ENCODE measurements around the gene FGD5. TPM values are rescaled to one million over a fixed set of nuclear protein-coding genes. Genes with fewer than 3 reads are reported as not detected.

Gene FGD5
- total RNA-seq, 3 donors from 2014 or later, result 0.13 to 0.25 TPM; not detected in 1

DNA sequence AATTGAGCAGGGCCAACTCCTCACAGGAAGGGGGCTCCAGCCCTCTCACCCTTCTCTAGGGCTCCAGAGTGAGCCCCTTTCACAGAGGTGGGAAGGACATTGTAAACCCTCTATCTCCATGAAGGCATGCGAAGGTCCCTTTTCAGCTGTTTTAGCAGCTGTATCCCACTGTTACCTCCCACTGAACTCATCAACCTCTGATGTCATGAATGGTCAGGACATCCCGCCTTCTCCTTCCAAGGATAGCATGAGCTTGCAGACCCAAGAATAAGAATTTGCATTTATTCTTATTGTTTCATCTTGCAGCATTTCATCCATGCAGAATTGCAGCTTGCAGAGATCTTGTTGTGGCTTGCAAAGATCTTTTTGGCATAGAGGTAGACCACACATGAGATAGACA is 24.3 kb upstream of the FGD5 start:
- no peak for ATAC-seq
- no peaks in the 10 kb centered on the region for H3K36me3 Mint-ChIP-seq (ENCODE audit: insufficient read depth)
- no peaks in the 10 kb centered on the region for H3K4me1 Mint-ChIP-seq (ENCODE audit: low read depth)
- peaks cover 12% of the 10 kb centered on the region for H3K27me3 Mint-ChIP-seq (ENCODE audit: low read depth)
- DNase-seq, result no peak
- no peaks in the 10 kb centered on the region for H3K9me3 Mint-ChIP-seq
- no peak overlapping the region for H3K4me3 Mint-ChIP-seq

DNA sequence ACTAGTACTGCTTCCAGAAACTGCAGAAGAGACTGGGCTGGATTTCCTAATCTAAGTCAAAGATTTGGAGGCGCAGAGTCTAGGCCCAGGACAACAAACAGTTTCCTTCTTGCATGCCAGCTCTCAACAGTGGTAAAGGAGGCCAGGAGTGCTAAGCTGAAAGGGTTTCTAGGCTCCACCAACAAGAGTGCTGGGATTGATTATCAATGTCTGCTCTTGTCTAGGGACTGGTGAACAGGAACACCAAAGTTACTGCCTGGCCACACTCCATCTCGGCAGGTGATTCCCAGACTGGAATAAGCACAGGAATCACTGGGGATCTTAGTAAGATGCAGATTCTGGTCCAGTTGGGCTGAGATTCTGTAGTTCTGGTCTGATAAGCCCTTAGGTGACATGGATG is 22.8 kb upstream of the FGD5 start:
- H3K4me1 Mint-ChIP-seq (ENCODE audit: low read depth), result no peaks in the 10 kb centered on the region
- DNase-seq, result no peak
- no peaks in the 10 kb centered on the region for H3K9me3 Mint-ChIP-seq
- ATAC-seq, result no peak
- H3K4me3 Mint-ChIP-seq, result no peak overlapping the region
- H3K27me3 Mint-ChIP-seq (ENCODE audit: low read depth), result peaks cover 6% of the 10 kb centered on the region
- H3K36me3 Mint-ChIP-seq (ENCODE audit: insufficient read depth), result no peaks in the 10 kb centered on the region

GRCh38 chr3:14796403-14797077 is 22.2 kb upstream of the FGD5 start:
- H3K4me1 Mint-ChIP-seq (ENCODE audit: low read depth), result no peaks in the 10 kb centered on the region
- H3K4me3 Mint-ChIP-seq, result no peak overlapping the region
- ATAC-seq (no peak), DNase-seq (no peak)
- no peaks in the 10 kb centered on the region for H3K36me3 Mint-ChIP-seq (ENCODE audit: insufficient read depth)
- H3K27me3 Mint-ChIP-seq (ENCODE audit: low read depth), result peaks cover under 1% of the 10 kb centered on the region
- H3K9me3 Mint-ChIP-seq, result no peaks in the 10 kb centered on the region

- H3K27me3 Mint-ChIP-seq (ENCODE audit: low read depth), result no peaks in the 10 kb centered on the region
- ATAC-seq, result no peak
- DNase-seq, result no peak
- no peaks in the 10 kb centered on the region for H3K9me3 Mint-ChIP-seq
- no peaks in the 10 kb centered on the region for H3K4me1 Mint-ChIP-seq (ENCODE audit: low read depth)
- no peaks in the 10 kb centered on the region for H3K36me3 Mint-ChIP-seq (ENCODE audit: insufficient read depth)
- H3K4me3 Mint-ChIP-seq, result no peak overlapping the region
Measured at GRCh38 chr3:14797731-14798130, 21.0 kb upstream of the FGD5 start.

DNA sequence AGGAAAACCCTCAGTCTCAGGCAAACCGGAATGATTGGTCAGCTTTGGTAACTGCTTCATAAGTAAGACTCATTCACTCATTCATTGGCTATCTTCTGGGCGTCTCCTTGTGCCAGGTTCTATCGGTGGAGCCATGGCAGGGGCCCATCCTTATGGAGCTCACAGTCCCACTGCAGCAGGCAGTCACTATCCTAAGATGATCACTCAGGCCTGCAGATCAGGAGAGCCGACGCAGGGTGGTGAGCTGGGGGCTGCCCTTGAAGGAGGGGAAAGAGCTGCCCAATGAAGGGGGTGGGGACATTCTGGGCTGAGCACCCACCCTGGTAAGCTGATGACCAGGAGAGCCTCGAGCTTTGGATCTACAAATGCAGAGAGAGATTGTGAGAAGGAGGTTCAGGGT is 20.5 kb upstream of the FGD5 start:
- Mint-ChIP-seq H3K4me3 (no peak overlapping the region), H3K36me3 (ENCODE audit: insufficient read depth) (no peaks in the 10 kb centered on the region), H3K4me1 (ENCODE audit: low read depth) (no peaks in the 10 kb centered on the region), H3K27me3 (ENCODE audit: low read depth) (no peaks in the 10 kb centered on the region), H3K9me3 (no peaks in the 10 kb centered on the region)
- ATAC-seq (no peak), DNase-seq (no peak)

DNA sequence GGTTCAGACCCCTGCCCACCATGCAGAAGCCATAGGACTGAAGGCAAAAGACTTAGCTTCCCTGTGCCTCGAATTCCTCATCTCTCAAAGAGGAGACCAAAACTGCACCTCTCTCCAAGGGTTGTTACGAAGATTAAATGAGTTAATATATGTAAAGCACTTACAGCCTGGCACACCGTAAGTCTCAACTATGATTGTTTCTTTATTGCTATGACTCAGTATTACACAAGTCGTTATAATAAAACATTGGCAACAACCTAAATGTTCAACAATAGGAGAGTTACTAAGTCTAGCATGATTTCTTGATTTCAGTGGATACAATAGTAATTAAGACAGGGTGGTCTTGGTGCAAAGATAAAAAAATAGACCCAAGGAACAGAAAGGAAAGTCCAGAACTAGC is 19.6 kb upstream of the FGD5 start:
- Mint-ChIP-seq H3K9me3 (no peaks in the 10 kb centered on the region), H3K4me3 (no peak overlapping the region), H3K4me1 (ENCODE audit: low read depth) (no peaks in the 10 kb centered on the region), H3K36me3 (ENCODE audit: insufficient read depth) (no peaks in the 10 kb centered on the region), H3K27me3 (ENCODE audit: low read depth) (peaks cover 3% of the 10 kb centered on the region)
- ATAC-seq, result no peak
- no peak for DNase-seq

DNA sequence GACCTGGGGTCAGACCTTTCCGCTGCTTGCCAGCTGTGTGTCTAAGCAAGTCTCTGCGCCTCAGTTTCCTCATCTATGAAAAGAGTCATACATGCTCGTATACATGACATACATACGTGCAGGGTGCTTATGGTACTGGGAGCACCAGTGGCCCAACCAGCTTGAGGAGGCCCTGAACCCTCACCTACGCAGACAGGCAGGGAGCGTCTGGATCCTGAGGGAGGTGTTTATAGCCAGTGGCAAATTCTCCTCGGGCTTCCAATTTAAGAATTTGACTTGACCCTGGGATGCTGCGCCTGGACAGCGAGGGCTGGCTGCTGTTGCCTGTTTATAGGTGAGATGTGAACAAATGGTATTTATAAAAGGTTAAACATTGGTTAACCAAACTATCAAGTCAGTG is 17.7 kb upstream of the FGD5 start:
- no peak for ATAC-seq
- Mint-ChIP-seq H3K36me3 (ENCODE audit: insufficient read depth) (no peaks in the 10 kb centered on the region), H3K27me3 (ENCODE audit: low read depth) (peaks cover 11% of the 10 kb centered on the region), H3K4me3 (no peak overlapping the region), H3K4me1 (ENCODE audit: low read depth) (peaks cover 6% of the 10 kb centered on the region), H3K9me3 (no peaks in the 10 kb centered on the region)
- no peak for DNase-seq

GRCh38 chr3:14801668-14802380 is 16.9 kb upstream of the FGD5 start:
- Mint-ChIP-seq H3K4me3 (no peak overlapping the region), H3K9me3 (no peaks in the 10 kb centered on the region), H3K4me1 (ENCODE audit: low read depth) (peaks cover 6% of the 10 kb centered on the region), H3K27me3 (ENCODE audit: low read depth) (peaks cover 13% of the 10 kb centered on the region), H3K36me3 (ENCODE audit: insufficient read depth) (no peaks in the 10 kb centered on the region)
- no peak for DNase-seq
- no peak for ATAC-seq

DNA sequence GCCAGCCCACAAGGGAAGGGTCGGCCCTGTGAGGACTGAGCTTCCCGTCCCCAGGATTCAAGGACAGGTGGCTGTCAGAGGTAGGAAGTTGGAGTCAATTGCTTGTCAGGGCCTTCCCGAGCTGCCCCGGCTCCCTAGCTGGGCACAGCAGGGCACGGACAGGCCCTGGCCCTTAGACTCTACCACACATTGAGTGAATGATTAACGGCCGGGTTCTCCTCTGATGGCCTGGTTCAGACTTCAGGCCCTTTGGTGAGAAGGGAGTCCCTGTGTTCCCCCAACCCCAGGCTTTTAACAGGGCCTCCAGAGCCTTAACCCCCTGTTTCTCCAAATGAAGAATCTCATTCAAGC is 16.4 kb upstream of the FGD5 start:
- peaks cover 14% of the 10 kb centered on the region for H3K27me3 Mint-ChIP-seq (ENCODE audit: low read depth)
- ATAC-seq, result no peak
- no peak overlapping the region for H3K4me3 Mint-ChIP-seq
- no peak for DNase-seq
- H3K4me1 Mint-ChIP-seq (ENCODE audit: low read depth), result peaks cover 6% of the 10 kb centered on the region
- H3K9me3 Mint-ChIP-seq, result no peaks in the 10 kb centered on the region
- no peaks in the 10 kb centered on the region for H3K36me3 Mint-ChIP-seq (ENCODE audit: insufficient read depth)

GRCh38 chr3:14803101-14803980 is 15.4 kb upstream of the FGD5 start:
- Mint-ChIP-seq H3K4me3 (no peak overlapping the region), H3K9me3 (no peaks in the 10 kb centered on the region), H3K4me1 (ENCODE audit: low read depth) (peaks cover 6% of the 10 kb centered on the region), H3K36me3 (ENCODE audit: insufficient read depth) (no peaks in the 10 kb centered on the region), H3K27me3 (ENCODE audit: low read depth) (peaks cover 18% of the 10 kb centered on the region)
- ATAC-seq (peak in 1 of 2 donors; percentile 52), DNase-seq (no peak)

- H3K4me1 Mint-ChIP-seq (ENCODE audit: low read depth), result peaks cover 6% of the 10 kb centered on the region
- no peaks in the 10 kb centered on the region for H3K36me3 Mint-ChIP-seq (ENCODE audit: insufficient read depth)
- H3K4me3 Mint-ChIP-seq, result no peak overlapping the region
- peaks cover 26% of the 10 kb centered on the region for H3K27me3 Mint-ChIP-seq (ENCODE audit: low read depth)
- ATAC-seq, result no peak
- DNase-seq, result no peak
- no peaks in the 10 kb centered on the region for H3K9me3 Mint-ChIP-seq
Measured at GRCh38 chr3:14803981-14804834, 14.6 kb upstream of the FGD5 start.

DNA sequence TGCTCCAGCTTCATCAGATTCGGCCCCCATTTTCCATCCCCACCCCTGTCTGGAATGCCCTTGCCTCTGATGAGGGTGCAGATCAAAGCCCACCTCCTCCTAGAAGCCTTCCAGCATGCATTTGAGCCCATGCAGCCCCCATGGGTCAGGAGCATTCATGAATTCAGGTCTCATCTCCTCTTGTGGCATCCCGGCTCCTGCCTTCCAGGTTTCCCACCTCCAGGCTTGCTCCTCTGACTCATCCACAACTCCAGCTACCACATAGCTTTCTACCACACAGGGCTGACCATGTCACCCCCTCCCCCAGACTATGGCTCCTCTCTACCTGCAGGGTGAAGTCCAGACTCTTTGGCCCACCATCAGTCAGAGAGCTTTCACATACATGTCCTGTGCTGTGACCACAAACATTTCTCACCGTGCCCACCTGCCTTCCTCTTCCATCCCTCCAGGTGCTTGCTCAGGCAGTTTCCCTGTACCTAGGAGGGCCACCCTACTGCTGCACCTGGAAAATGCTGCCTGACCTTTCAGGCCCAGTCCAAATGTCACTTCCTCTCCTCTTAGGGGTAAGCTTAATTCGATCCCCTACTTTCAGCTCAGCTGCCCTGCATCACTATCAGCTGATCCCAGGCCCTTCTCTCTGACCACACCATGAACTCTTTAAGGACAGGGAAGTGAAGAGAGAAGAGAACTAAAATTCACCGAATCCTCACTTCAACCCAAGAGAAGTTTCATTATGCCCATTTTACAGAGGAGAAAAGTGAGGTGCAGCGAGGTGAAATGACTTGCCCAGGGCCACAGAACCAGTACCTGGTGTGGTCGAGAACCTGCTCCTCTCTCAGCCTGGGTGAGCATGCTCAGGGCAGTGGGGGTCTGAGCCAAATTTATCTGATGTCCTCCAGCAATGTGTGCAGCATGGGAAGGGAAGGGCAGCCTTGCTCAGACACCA is 13.7 kb upstream of the FGD5 start:
- no peaks in the 10 kb centered on the region for H3K36me3 Mint-ChIP-seq (ENCODE audit: insufficient read depth)
- H3K9me3 Mint-ChIP-seq, result no peaks in the 10 kb centered on the region
- peaks cover 6% of the 10 kb centered on the region for H3K4me1 Mint-ChIP-seq (ENCODE audit: low read depth)
- peaks cover 35% of the 10 kb centered on the region for H3K27me3 Mint-ChIP-seq (ENCODE audit: low read depth)
- H3K4me3 Mint-ChIP-seq, result no peak overlapping the region
- no peak for ATAC-seq
- no peak for DNase-seq

- Mint-ChIP-seq H3K4me1 (ENCODE audit: low read depth) (peaks cover 7% of the 10 kb centered on the region), H3K9me3 (no peaks in the 10 kb centered on the region), H3K36me3 (ENCODE audit: insufficient read depth) (no peaks in the 10 kb centered on the region), H3K4me3 (no peak overlapping the region), H3K27me3 (ENCODE audit: low read depth) (peaks cover 39% of the 10 kb centered on the region)
- no peak for DNase-seq
- no peak for ATAC-seq
Measured at GRCh38 chr3:14805961-14806537, 12.7 kb upstream of the FGD5 start.

All from activated T-cell treated with anti-CD3 and anti-CD28 coated beads, Interleukin-2, amount 50 U/mL, for 4 hours (primary cell).